ENCODE data around the gene FUT1. TPM values are rescaled to one million over a fixed set of nuclear protein-coding genes. Genes with fewer than 3 reads are reported as not detected.

The FUT1 gene
- polyA plus RNA-seq = 1.3 TPM
- long read RNA-seq, donor 1 = 0 reads
- long read RNA-seq, donor 2 = 0 reads
- long read RNA-seq, donor 3 = 0 reads
- long read RNA-seq, donor 4 = 0 reads
- long read RNA-seq, donor 5 = 0 reads
- long read RNA-seq, donor 6 = 0 reads
- long read RNA-seq, donor 7 = 0 reads
- long read RNA-seq, donor 8 = 0 reads
- long read RNA-seq, donor 9 = 0 reads
- long read RNA-seq, donor 10, partial matches to known transcripts = 0 of 1 reads
- long read RNA-seq, donor 10, other reads (novel, unspliced or antisense) = 0 of 1 reads
- long read RNA-seq, donor 11 = 0 reads

- H3K4me1 ChIP-seq (ENCODE audit: control insufficient read depth, insufficient read depth, low read length) = peaks cover 13% of the 10 kb centered on the region
- peak within 1 kb of the TSS; percentile 60 for H3K27ac ChIP-seq (ENCODE audit: low read length)
- H3K36me3 ChIP-seq (ENCODE audit: control insufficient read depth, insufficient read depth, low read length) = peaks cover 2% of the 10 kb centered on the region
- peak; percentile 83 to 92 for DNase-seq
- H3K4me3 ChIP-seq (ENCODE audit: low read length) = peak within 1 kb of the TSS; percentile 35
- H3K27me3 ChIP-seq (ENCODE audit: control insufficient read depth, insufficient read depth, low read length) = peaks cover 31% of the 10 kb centered on the region
- H3K9me3 ChIP-seq (ENCODE audit: control insufficient read depth, low read depth, low read length) = peaks cover 11% of the 10 kb centered on the region
- no CpG with 5 or more reads among the region's 73 CpGs for WGBS (ENCODE audit: insufficient coverage, low lambda C conversion rate)
Measured at GRCh38 chr19:48752496-48753365, at the start of gene FUT1. FUT1 (minus strand) TSS chr19:48752641; CDS start chr19:48751281, 1,360 bp downstream.

- H3K4me3 ChIP-seq (ENCODE audit: low read length) = no peak overlapping the region
- H3K27ac ChIP-seq (ENCODE audit: low read length) = no peak overlapping the region
- H3K36me3 ChIP-seq (ENCODE audit: control insufficient read depth, insufficient read depth, low read length) = peaks cover 23% of the 10 kb centered on the region
- WGBS (ENCODE audit: insufficient coverage, low lambda C conversion rate) = 80% methylated on average over 3 of the region's 44 CpGs
- no peaks in the 10 kb centered on the region for H3K27me3 ChIP-seq (ENCODE audit: control insufficient read depth, insufficient read depth, low read length)
- no peak for DNase-seq
- no peaks in the 10 kb centered on the region for H3K9me3 ChIP-seq (ENCODE audit: control insufficient read depth, low read depth, low read length)
- peaks cover 11% of the 10 kb centered on the region for H3K4me1 ChIP-seq (ENCODE audit: control insufficient read depth, insufficient read depth, low read length)
Measured at GRCh38 chr19:48799358-48800300, 47.2 kb upstream of the FUT1 start.

GRCh38 chr19:48798937-48799336, 46.5 kb upstream of the FUT1 start:
- H3K36me3 ChIP-seq (ENCODE audit: control insufficient read depth, insufficient read depth, low read length) = peaks cover 21% of the 10 kb centered on the region
- no peaks in the 10 kb centered on the region for H3K27me3 ChIP-seq (ENCODE audit: control insufficient read depth, insufficient read depth, low read length)
- DNase-seq = no peak
- H3K4me3 ChIP-seq (ENCODE audit: low read length) = no peak overlapping the region
- H3K9me3 ChIP-seq (ENCODE audit: control insufficient read depth, low read depth, low read length) = no peaks in the 10 kb centered on the region
- WGBS (ENCODE audit: insufficient coverage, low lambda C conversion rate) = no CpG with 5 or more reads among the region's 6 CpGs
- H3K27ac ChIP-seq (ENCODE audit: low read length) = no peak overlapping the region
- H3K4me1 ChIP-seq (ENCODE audit: control insufficient read depth, insufficient read depth, low read length) = peaks cover 11% of the 10 kb centered on the region

- Histone ChIP-seq H3K27me3 (ENCODE audit: control insufficient read depth, insufficient read depth, low read length) (no peaks in the 10 kb centered on the region), H3K27ac (ENCODE audit: low read length) (no peak overlapping the region), H3K4me1 (ENCODE audit: control insufficient read depth, insufficient read depth, low read length) (peaks cover 11% of the 10 kb centered on the region), H3K4me3 (ENCODE audit: low read length) (no peak overlapping the region), H3K9me3 (ENCODE audit: control insufficient read depth, low read depth, low read length) (no peaks in the 10 kb centered on the region), H3K36me3 (ENCODE audit: control insufficient read depth, insufficient read depth, low read length) (peaks cover 17% of the 10 kb centered on the region)
- DNase-seq = no peak
- WGBS (ENCODE audit: insufficient coverage, low lambda C conversion rate) = no CpG with 5 or more reads among the region's 7 CpGs
Measured at GRCh38 chr19:48797103-48797502, 44.7 kb upstream of the FUT1 start.

- H3K9me3 ChIP-seq (ENCODE audit: control insufficient read depth, low read depth, low read length) = no peaks in the 10 kb centered on the region
- peak overlapping the region; percentile 51 for H3K27ac ChIP-seq (ENCODE audit: low read length)
- no peak overlapping the region for H3K4me3 ChIP-seq (ENCODE audit: low read length)
- H3K4me1 ChIP-seq (ENCODE audit: control insufficient read depth, insufficient read depth, low read length) = peaks cover 11% of the 10 kb centered on the region
- no peak for DNase-seq
- no CpG with 5 or more reads among the region's 20 CpGs for WGBS (ENCODE audit: insufficient coverage, low lambda C conversion rate)
- H3K36me3 ChIP-seq (ENCODE audit: control insufficient read depth, insufficient read depth, low read length) = peaks cover 17% of the 10 kb centered on the region
- no peaks in the 10 kb centered on the region for H3K27me3 ChIP-seq (ENCODE audit: control insufficient read depth, insufficient read depth, low read length)
Measured at GRCh38 chr19:48796298-48797083, 44.0 kb upstream of the FUT1 start.

- peaks cover 17% of the 10 kb centered on the region for H3K36me3 ChIP-seq (ENCODE audit: control insufficient read depth, insufficient read depth, low read length)
- no peaks in the 10 kb centered on the region for H3K27me3 ChIP-seq (ENCODE audit: control insufficient read depth, insufficient read depth, low read length)
- WGBS (ENCODE audit: insufficient coverage, low lambda C conversion rate) = no CpG with 5 or more reads among the region's 2 CpGs
- peaks cover 11% of the 10 kb centered on the region for H3K4me1 ChIP-seq (ENCODE audit: control insufficient read depth, insufficient read depth, low read length)
- H3K4me3 ChIP-seq (ENCODE audit: low read length) = no peak overlapping the region
- DNase-seq = no peak
- peak overlapping the region; percentile 51 for H3K27ac ChIP-seq (ENCODE audit: low read length)
- no peaks in the 10 kb centered on the region for H3K9me3 ChIP-seq (ENCODE audit: control insufficient read depth, low read depth, low read length)
Measured at GRCh38 chr19:48795685-48796070, 43.2 kb upstream of the FUT1 start.

- WGBS (ENCODE audit: insufficient coverage, low lambda C conversion rate) = no CpG with 5 or more reads among the region's 38 CpGs
- Histone ChIP-seq H3K4me1 (ENCODE audit: control insufficient read depth, insufficient read depth, low read length) (peaks cover 11% of the 10 kb centered on the region), H3K36me3 (ENCODE audit: control insufficient read depth, insufficient read depth, low read length) (peaks cover 17% of the 10 kb centered on the region), H3K27me3 (ENCODE audit: control insufficient read depth, insufficient read depth, low read length) (no peaks in the 10 kb centered on the region), H3K27ac (ENCODE audit: low read length) (peak overlapping the region; percentile 51), H3K4me3 (ENCODE audit: low read length) (peak overlapping the region; percentile 53), H3K9me3 (ENCODE audit: control insufficient read depth, low read depth, low read length) (no peaks in the 10 kb centered on the region)
- DNase-seq = peak; percentile 93 to 97
Measured at GRCh38 chr19:48795055-48795684, 42.7 kb upstream of the FUT1 start.

- H3K4me1 ChIP-seq (ENCODE audit: control insufficient read depth, insufficient read depth, low read length) = peaks cover 11% of the 10 kb centered on the region
- H3K27ac ChIP-seq (ENCODE audit: low read length) = no peak overlapping the region
- no peak for DNase-seq
- H3K9me3 ChIP-seq (ENCODE audit: control insufficient read depth, low read depth, low read length) = no peaks in the 10 kb centered on the region
- no peaks in the 10 kb centered on the region for H3K27me3 ChIP-seq (ENCODE audit: control insufficient read depth, insufficient read depth, low read length)
- peaks cover 14% of the 10 kb centered on the region for H3K36me3 ChIP-seq (ENCODE audit: control insufficient read depth, insufficient read depth, low read length)
- no peak overlapping the region for H3K4me3 ChIP-seq (ENCODE audit: low read length)
- no CpG with 5 or more reads among the region's 6 CpGs for WGBS (ENCODE audit: insufficient coverage, low lambda C conversion rate)
Measured at GRCh38 chr19:48794291-48794690, 41.9 kb upstream of the FUT1 start.

GRCh38 chr19:48793271-48793670, 40.8 kb upstream of the FUT1 start:
- Histone ChIP-seq H3K36me3 (ENCODE audit: control insufficient read depth, insufficient read depth, low read length) (peaks cover 10% of the 10 kb centered on the region), H3K27ac (ENCODE audit: low read length) (no peak overlapping the region), H3K4me1 (ENCODE audit: control insufficient read depth, insufficient read depth, low read length) (peaks cover 11% of the 10 kb centered on the region), H3K4me3 (ENCODE audit: low read length) (no peak overlapping the region), H3K9me3 (ENCODE audit: control insufficient read depth, low read depth, low read length) (no peaks in the 10 kb centered on the region), H3K27me3 (ENCODE audit: control insufficient read depth, insufficient read depth, low read length) (no peaks in the 10 kb centered on the region)
- no CpG with 5 or more reads among the region's 8 CpGs for WGBS (ENCODE audit: insufficient coverage, low lambda C conversion rate)
- no peak for DNase-seq

All from large intestine (tissue), 12 donors.